OCI-LY3 (cell line): ENCODE data around the gene DOCK4.

Experiments
- H2AFZ ChIP-seq: fragments of 200-600, 300-600 bp; shearing (Covaris generic); 2 replicates; pipeline ENCODE4 v1.6.0; 2014; ENCODE audit warnings: antibody characterized with exemption, low read depth, low read length
- H3K27ac ChIP-seq: fragments of 200-600, 300-600 bp; sonication (generic); 2 replicates; pipeline ENCODE4 v1.5.1; 2014; ENCODE audit warnings: mild to moderate bottlenecking, low read length, moderate library complexity, mixed read lengths
- H3K27me3 ChIP-seq: fragments of 200-600, 300-600 bp; sonication (generic); 2 replicates; pipeline ENCODE4 v1.6.1; 2014; ENCODE audit warnings: low read depth, low read length, mixed read lengths
- H3K36me3 ChIP-seq: fragments of 200-600, 300-600 bp; sonication (generic); replicated peaks from 2 replicates; pipeline ENCODE3; 2014; ENCODE audit warnings: low read depth, low read length, mixed read lengths
- H3K4me1 ChIP-seq: fragments of 300-600, 200-600 bp; sonication (generic); 2 replicates; pipeline ENCODE4 v1.6.1; 2014; ENCODE audit warnings: low read length, mixed read lengths
- H3K4me2 ChIP-seq: fragments of 200-600, 300-600 bp; sonication (generic); 2 replicates; pipeline ENCODE4 v1.6.1; 2014; ENCODE audit warnings: low read length, mixed read lengths
- H3K4me3 ChIP-seq: fragments of 300-600, 200-600 bp; sonication (generic); 2 replicates; pipeline ENCODE4 v1.5.1; 2014; ENCODE audit warnings: antibody characterized with exemption, mild to moderate bottlenecking, low read length, moderate library complexity
- H3K79me2 ChIP-seq: fragments of 300-600, 200-600 bp; shearing (Covaris generic); 2 replicates; pipeline ENCODE4 v1.6.1; 2014; ENCODE audit warnings: mild to moderate bottlenecking, low read length, mixed read lengths
- H3K9ac ChIP-seq: fragments of 300-600, 200-600 bp; shearing (Covaris generic); 2 replicates; pipeline ENCODE4 v1.6.0; 2014; ENCODE audit warnings: mild to moderate bottlenecking, low read length, moderate library complexity
- H3K9me3 ChIP-seq: fragments of 200-600, 300-600 bp; shearing (Covaris generic); 2 replicates; pipeline ENCODE4 v1.6.1; 2014; ENCODE audit warnings: low read length, mixed read lengths; ENCODE audit not compliant: insufficient read depth
- H4K20me1 ChIP-seq: fragments of 200-600, 300-600 bp; sonication (generic); 2 replicates; pipeline ENCODE4 v1.6.1; 2016; ENCODE audit warnings: low read length, mixed read lengths; ENCODE audit not compliant: insufficient read depth
- CTCF ChIP-seq: fragments of 200-600, 300-600 bp; sonication (generic); IDR thresholded peaks from 2 replicates; pipeline ENCODE4 v1.5.1; 2014; ENCODE audit warnings: antibody characterized with exemption, low read length, low read depth
- EZH2phosphoT487 ChIP-seq: fragments of 200-600 bp; shearing (Covaris generic); IDR thresholded peaks from 2 replicates; pipeline ENCODE4 v1.6.1; 2018; ENCODE audit warnings: antibody characterized with exemption, mixed run types, low read depth

The DOCK4 gene

GRCh38 chr7:111735661-111736551 is 470.3 kb downstream of the DOCK4 start:
- H3K79me2 ChIP-seq, result no peaks in the 10 kb centered on the region
- peaks cover 11% of the 10 kb centered on the region for H3K27me3 ChIP-seq
- no peaks in the 10 kb centered on the region for H3K9me3 ChIP-seq
- H3K4me3 ChIP-seq, result no peak overlapping the region
- no peak overlapping the region for H3K4me2 ChIP-seq
- no peak overlapping the region for H3K9ac ChIP-seq
- H4K20me1 ChIP-seq, result no peaks in the 10 kb centered on the region
- no peak overlapping the region for H2AFZ ChIP-seq
- H3K36me3 ChIP-seq, result no peaks in the 10 kb centered on the region
- no peaks in the 10 kb centered on the region for H3K4me1 ChIP-seq
- no peak for TF ChIP-seq EZH2phosphoT487
- peak; percentile 82 for TF ChIP-seq CTCF
- H3K27ac ChIP-seq, result no peak overlapping the region

GRCh38 chr7:111734954-111735660 is 471.1 kb downstream of the DOCK4 start:
- no peak overlapping the region for H2AFZ ChIP-seq
- H3K79me2 ChIP-seq, result no peaks in the 10 kb centered on the region
- H3K36me3 ChIP-seq, result no peaks in the 10 kb centered on the region
- no peak overlapping the region for H3K9ac ChIP-seq
- no peak overlapping the region for H3K4me2 ChIP-seq
- TF ChIP-seq CTCF (no peak), EZH2phosphoT487 (no peak)
- H3K27me3 ChIP-seq, result peaks cover 10% of the 10 kb centered on the region
- peaks cover 4% of the 10 kb centered on the region for H3K4me1 ChIP-seq
- H3K4me3 ChIP-seq, result no peak overlapping the region
- no peaks in the 10 kb centered on the region for H3K9me3 ChIP-seq
- H4K20me1 ChIP-seq, result no peaks in the 10 kb centered on the region
- no peak overlapping the region for H3K27ac ChIP-seq

DNA sequence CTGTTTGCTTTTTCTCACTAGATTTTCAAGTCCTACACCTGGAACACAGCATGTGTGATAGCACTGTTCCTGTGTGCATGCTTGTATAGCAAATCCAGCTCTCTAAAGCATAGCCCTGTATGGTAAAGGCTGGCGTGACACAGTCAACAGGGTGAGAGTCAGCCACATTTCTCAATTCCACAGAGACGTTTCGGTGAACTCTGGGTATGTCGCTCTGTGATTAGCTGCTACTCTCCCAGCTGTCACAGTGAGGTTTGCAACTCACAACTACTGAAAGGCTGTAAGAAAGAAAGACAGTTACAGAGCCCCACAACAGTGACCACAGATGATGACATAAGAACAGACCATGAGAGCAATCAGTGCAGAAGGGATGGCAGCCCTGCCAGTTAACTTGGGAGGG is 473.3 kb downstream of the DOCK4 start:
- Histone ChIP-seq H3K9ac (no peak overlapping the region), H4K20me1 (no peaks in the 10 kb centered on the region), H3K4me3 (no peak overlapping the region), H3K9me3 (no peaks in the 10 kb centered on the region), H2AFZ (no peak overlapping the region), H3K79me2 (no peaks in the 10 kb centered on the region), H3K27me3 (0 out of 2 replicates have a peak, but pooled peaks cover 2% of the 10 kb centered on the region), H3K4me1 (peaks cover 7% of the 10 kb centered on the region), H3K36me3 (no peaks in the 10 kb centered on the region), H3K27ac (no peak overlapping the region), H3K4me2 (no peak overlapping the region)
- TF ChIP-seq EZH2phosphoT487, result no peak
- TF ChIP-seq CTCF, result no peak
